ENCODE results near the gene FHL3. TPM values are rescaled to one million over a fixed set of nuclear protein-coding genes. Genes with fewer than 3 reads are reported as not detected.

Gene FHL3
- total and polyA plus RNA-seq, 9 of the 15 experiments (the other 6 are each of a cell fraction or from before 2014, with no cell fraction given), result 6.1 to 144 (median 34.1) TPM

DNA sequence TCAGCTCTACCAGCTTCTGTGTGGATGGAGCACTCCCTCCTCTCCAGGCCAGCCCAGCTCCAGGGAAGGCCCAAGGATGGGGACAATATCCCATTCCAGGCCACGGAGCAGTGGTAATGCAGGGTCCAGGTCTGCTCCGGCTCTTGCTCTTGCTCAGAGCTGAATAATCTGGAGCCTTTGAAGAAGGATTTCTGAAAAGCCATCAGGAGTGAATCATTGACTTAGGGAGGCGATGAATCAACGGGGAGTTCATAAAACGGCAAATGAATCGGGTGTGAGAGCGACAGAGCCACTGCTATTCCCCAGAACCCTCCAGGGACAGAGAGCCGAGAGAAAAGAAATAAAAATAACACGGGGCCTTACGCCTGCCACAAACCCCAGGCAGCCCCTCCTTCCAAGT is 33.5 kb upstream of the FHL3 start:
- Histone ChIP-seq H3K9me1 (ENCODE audit: control insufficient read depth, insufficient read depth, low read length) (no peaks in the 10 kb centered on the region), H2AFZ (ENCODE audit: low read depth, low read length) (no peak overlapping the region), H3K27ac (ENCODE audit: extremely low read depth, low read depth, low read length) (no peak overlapping the region), H3K4me3 (no peak overlapping the region), H3K4me1 (replicated peaks in 1 of 2; ENCODE audit: control insufficient read depth in 2 of 2, insufficient read depth in 2 of 2, low read length in 2 of 2) (peaks cover 8 to 9% of the 10 kb centered on the region in 2 experiments; a peak in 4 of 5 replicates), H3K36me3 (ENCODE audit: control insufficient read depth, insufficient read depth, low read length) (no peaks in the 10 kb centered on the region), H3K4me2 (ENCODE audit: insufficient read depth, low read length) (no peak overlapping the region), H3K9me3 (replicated peaks; ENCODE audit: control insufficient read depth, insufficient read depth, low read depth, low read length) (no peaks in the 10 kb centered on the region), H3K27me3 (ENCODE audit: control insufficient read depth in 2 of 2, insufficient read depth in 2 of 2, low read length in 2 of 2) (peaks cover 22 to 35% of the 10 kb centered on the region in 2 experiments; a peak in 4 of 5 replicates), H3K9ac (ENCODE audit: insufficient read depth in 1 of 2, low read depth in 2 of 2, low read length in 2 of 2) (no peak overlapping the region), H4K20me1 (replicated peaks; ENCODE audit: control insufficient read depth, insufficient read depth, low read length) (peaks cover 7% of the 10 kb centered on the region; the same call in 1 of the 2 replicates), H3K79me2 (ENCODE audit: control insufficient read depth, insufficient read depth, low read length) (no peaks in the 10 kb centered on the region)
- ATAC-seq (no peak), DNase-seq (ENCODE audit: extremely low read depth in 1 of 4, low spot score in 3 of 4) (no peak), FAIRE-seq (no peak)
- ChIA-PET POLR2A (interaction anchor here (1.7 to 5.7 kb wide), 2 partner anchors 9 to 11 kb away, joined by 6 to 43 read pairs; no protein-coding TSS in a partner anchor), CTCF (ENCODE audit: low intra/inter-chr PET ratio) (no interaction called here)
- intact Hi-C loops (cut with micrococcal nuclease) (loop anchor here (5.0 to 10.0 kb wide), 4 partner anchors 33 to 798 kb away; no protein-coding TSS in a partner anchor), in situ Hi-C loops (cut with MboI) (loop anchor here (25.0 kb wide), 1 partner anchor 548 kb away; no protein-coding TSS in a partner anchor)
- BruUV-seq (replicated peaks), result no TSS peak
- no peak for TF ChIP-seq OTX1 (CRISPR knock-in tag; IDR thresholded peaks at IDR 0.05)
- no peak for TF ChIP-seq TAL1 (IDR thresholded peaks at IDR 0.05)
- TF ChIP-seq ZNF764 (CRISPR knock-in tag; IDR thresholded peaks at IDR 0.05; ENCODE audit: low read depth), result no peak
- no peak for TF ChIP-seq FOXM1 (IDR thresholded peaks at IDR 0.05; ENCODE audit: low read depth)
- no peak for TF ChIP-seq FOXM1 (CRISPR knock-in tag; IDR thresholded peaks at IDR 0.05; ENCODE audit: low read depth)
- no peak for TF ChIP-seq HNRNPLL (IDR thresholded peaks at IDR 0.05; ENCODE audit: low read depth, low read length, poor library complexity, severe bottlenecking)
- TF ChIP-seq TAF9B (IDR thresholded peaks at IDR 0.05; ENCODE audit: partially characterized antibody), result no peak
- TF ChIP-seq SMAD4 (CRISPR knock-in tag; conservative IDR thresholded peaks at IDR 0.05), result no peak
- no peak for TF ChIP-seq RBM25 (IDR thresholded peaks at IDR 0.05; ENCODE audit: low read depth, low read length, severe bottlenecking)
- TF ChIP-seq KAT2B (IDR thresholded peaks at IDR 0.05; ENCODE audit: low read depth, low read length), result no peak
- no peak for TF ChIP-seq MYNN (IDR thresholded peaks at IDR 0.05)
- no peak for TF ChIP-seq MYNN (CRISPR knock-in tag; IDR thresholded peaks at IDR 0.05)
- no peak for TF ChIP-seq TCF7L2 (IDR thresholded peaks at IDR 0.05; ENCODE audit: low read depth, low read length)
- TF ChIP-seq SRSF9 (IDR thresholded peaks at IDR 0.05; ENCODE audit: borderline replicate concordance, low read depth, low read length), result no peak
- no peak for TF ChIP-seq RBM15 (IDR thresholded peaks at IDR 0.05; ENCODE audit: insufficient read depth, low read length)
- no peak for TF ChIP-seq JUND (IDR thresholded peaks at IDR 0.05; ENCODE audit: borderline replicate concordance, low read depth, low read length)
- TF ChIP-seq JUND (tag; IDR thresholded peaks at IDR 0.05; ENCODE audit: borderline replicate concordance, low read depth, low read length), result no peak
- no peak for TF ChIP-seq ZNF217 (CRISPR knock-in tag; IDR thresholded peaks at IDR 0.05)
- no peak for TF ChIP-seq CBX2 (IDR thresholded peaks at IDR 0.05; ENCODE audit: insufficient read depth, low read length, poor library complexity, severe bottlenecking)
- TF ChIP-seq, protein P1, sequence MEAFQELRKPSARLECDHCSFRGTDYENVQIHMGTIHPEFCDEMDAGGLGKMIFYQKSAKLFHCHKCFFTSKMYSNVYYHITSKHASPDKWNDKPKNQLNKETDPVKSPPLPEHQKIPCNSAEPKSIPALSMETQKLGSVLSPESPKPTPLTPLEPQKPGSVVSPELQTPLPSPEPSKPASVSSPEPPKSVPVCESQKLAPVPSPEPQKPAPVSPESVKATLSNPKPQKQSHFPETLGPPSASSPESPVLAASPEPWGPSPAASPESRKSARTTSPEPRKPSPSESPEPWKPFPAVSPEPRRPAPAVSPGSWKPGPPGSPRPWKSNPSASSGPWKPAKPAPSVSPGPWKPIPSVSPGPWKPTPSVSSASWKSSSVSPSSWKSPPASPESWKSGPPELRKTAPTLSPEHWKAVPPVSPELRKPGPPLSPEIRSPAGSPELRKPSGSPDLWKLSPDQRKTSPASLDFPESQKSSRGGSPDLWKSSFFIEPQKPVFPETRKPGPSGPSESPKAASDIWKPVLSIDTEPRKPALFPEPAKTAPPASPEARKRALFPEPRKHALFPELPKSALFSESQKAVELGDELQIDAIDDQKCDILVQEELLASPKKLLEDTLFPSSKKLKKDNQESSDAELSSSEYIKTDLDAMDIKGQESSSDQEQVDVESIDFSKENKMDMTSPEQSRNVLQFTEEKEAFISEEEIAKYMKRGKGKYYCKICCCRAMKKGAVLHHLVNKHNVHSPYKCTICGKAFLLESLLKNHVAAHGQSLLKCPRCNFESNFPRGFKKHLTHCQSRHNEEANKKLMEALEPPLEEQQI (IDR thresholded peaks at IDR 0.05), result no peak
- no peak for TF ChIP-seq ZNF347 (CRISPR knock-in tag; IDR thresholded peaks at IDR 0.05; ENCODE audit: low read depth)
- no peak for TF ChIP-seq HLTF (IDR thresholded peaks at IDR 0.05)
- WGBS (ENCODE audit: insufficient coverage, low coverage, missing lambda C conversion rate), result 23% methylated on average over 10 of the region's 10 CpGs
